ENCODE measurements around the gene FAM209B.

DNA sequence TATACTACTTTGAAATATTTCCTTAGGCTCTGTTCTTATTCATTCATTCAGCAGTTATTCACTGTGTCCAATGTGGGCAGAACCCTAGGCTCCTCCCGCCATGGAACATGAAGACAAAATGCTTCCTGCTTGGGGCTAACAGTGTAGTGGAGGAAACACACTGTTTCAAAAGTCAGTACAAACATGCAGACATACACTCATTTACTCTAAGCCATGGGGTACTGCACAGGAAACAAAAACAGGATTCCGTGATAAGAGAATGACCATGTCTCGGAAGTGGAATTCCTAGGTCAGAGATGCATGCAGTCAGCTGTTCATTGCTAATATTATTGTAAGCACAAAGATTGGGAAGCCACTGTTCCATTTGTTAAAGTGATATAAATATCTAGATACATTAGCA, 26.9 kb upstream of the FAM209B start:
- TF ChIP-seq, protein P1, sequence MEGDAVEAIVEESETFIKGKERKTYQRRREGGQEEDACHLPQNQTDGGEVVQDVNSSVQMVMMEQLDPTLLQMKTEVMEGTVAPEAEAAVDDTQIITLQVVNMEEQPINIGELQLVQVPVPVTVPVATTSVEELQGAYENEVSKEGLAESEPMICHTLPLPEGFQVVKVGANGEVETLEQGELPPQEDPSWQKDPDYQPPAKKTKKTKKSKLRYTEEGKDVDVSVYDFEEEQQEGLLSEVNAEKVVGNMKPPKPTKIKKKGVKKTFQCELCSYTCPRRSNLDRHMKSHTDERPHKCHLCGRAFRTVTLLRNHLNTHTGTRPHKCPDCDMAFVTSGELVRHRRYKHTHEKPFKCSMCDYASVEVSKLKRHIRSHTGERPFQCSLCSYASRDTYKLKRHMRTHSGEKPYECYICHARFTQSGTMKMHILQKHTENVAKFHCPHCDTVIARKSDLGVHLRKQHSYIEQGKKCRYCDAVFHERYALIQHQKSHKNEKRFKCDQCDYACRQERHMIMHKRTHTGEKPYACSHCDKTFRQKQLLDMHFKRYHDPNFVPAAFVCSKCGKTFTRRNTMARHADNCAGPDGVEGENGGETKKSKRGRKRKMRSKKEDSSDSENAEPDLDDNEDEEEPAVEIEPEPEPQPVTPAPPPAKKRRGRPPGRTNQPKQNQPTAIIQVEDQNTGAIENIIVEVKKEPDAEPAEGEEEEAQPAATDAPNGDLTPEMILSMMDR (IDR thresholded peaks at IDR 0.05 in 4 of 5, conservative IDR thresholded peaks at IDR 0.05 in 1 of 5), result no peak
- TF ChIP-seq POLR2A (IDR thresholded peaks at IDR 0.05), result no peak

All from gastrocnemius medialis (tissue), 4 donors.